Lower lobe of right lung (tissue), 2 donors: Measurements from ENCODE around the gene ZCCHC18. TPM values are rescaled to one million over a fixed set of nuclear protein-coding genes. Genes with fewer than 3 reads are reported as not detected.
"Not testable (repeated sequence)": the region's sequence is repeated elsewhere in the genome, so short reads cannot be mapped to it uniquely, and the experiment has no call there.

Experiments
- ATAC-seq, 2 donors: fragments of 200-7000 bp; cut with Tn5 transposase; one replicate each; pipeline ENCODE4 v1.9.1; 2020 to 2022; ENCODE audit warnings: mild to moderate bottlenecking in 2 of 2, moderate library complexity in 2 of 2
- DNase-seq: peaks from one replicate; pipeline ENCODE4 v3.0.0-alpha.2; 2020
- H3K27ac ChIP-seq: fragments of 200-600 bp; one replicate; pipeline ENCODE4 v1.8.0; 2022
- H3K27me3 ChIP-seq: fragments of 200-600 bp; one replicate; pipeline ENCODE4 v1.8.0; 2022; ENCODE audit warnings: low read depth
- H3K36me3 ChIP-seq: fragments of 200-600 bp; one replicate; pipeline ENCODE4 v1.8.0; 2022; ENCODE audit warnings: mild to moderate bottlenecking
- H3K4me1 ChIP-seq: fragments of 200-600 bp; one replicate; pipeline ENCODE4 v1.8.0; 2022
- H3K4me3 ChIP-seq: fragments of 200-600 bp; one replicate; pipeline ENCODE4 v1.8.0; 2022; ENCODE audit warnings: mild to moderate bottlenecking
- H3K9me3 ChIP-seq: fragments of 200-600 bp; one replicate; pipeline ENCODE4 v1.8.0; 2022
- intact Hi-C: fragments of 100-400 bp; cut with DNase I; formaldehyde crosslinking; loops from one replicate; pipeline ENCODE4 v1.11.0; 2022
- long read RNA-seq: library from polyadenylated mRNA; unstranded; transcript quantifications from one replicate; pipeline ENCODE4 v2.0.0, GENCODE V29; 2021
- total RNA-seq: library from RNA; stranded (reverse); fragmentation: NEBNext Ultra II Directional; extraction: Animal tissue kit (Norgen Biotek cat#: 25700); gene quantifications from one replicate; pipeline ENCODE4 v1.2.1, GENCODE V29; 2021
- TF ChIP-seq, protein P1 (sequence below): fragments of 200-600 bp; IDR thresholded peaks from one replicate; pipeline ENCODE4 v1.8.0; 2022; ENCODE audit warnings: antibody characterized with exemption, mild to moderate bottlenecking
- donor health status: DM: no; HTN: yes; CAD: no; lungs with severe emphysema.

Gene ZCCHC18
- total RNA-seq: 0.24 TPM
- long read RNA-seq: 0 reads

DNA sequence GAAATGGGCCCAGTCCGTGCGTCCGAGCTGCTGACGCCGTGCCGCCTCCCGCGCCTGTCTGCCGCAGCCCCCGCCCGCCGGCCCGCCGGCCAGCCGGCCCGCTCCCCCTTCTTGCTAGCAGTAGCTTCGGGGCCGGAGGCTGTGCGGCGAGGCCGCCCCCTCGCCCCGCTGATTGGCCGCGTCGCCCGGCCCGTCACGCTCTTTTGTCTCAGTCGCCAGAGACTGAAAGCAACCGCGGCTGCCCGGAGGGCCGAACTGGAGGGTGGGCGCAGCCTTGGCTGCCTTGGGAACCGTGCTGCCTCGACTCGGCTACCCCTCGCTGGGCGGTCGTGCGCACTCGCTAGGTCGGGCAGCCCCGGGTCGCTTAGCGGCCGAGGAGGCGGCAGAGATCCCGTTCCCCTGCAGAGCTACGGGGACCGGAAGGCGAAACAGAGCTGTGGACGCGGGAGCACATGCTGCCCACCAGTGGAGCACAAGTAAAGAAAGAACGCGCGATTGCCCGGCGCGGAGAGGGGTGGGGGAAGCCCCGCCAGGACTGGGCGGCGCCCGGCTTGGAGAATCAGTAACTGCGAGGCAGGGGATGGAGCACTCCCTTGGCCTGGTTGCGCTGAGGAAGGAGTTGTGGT lies at the start of gene ZCCHC18:
Gene ZCCHC18 (plus strand): TSS at position 198 of the 626 bp plus-strand sequence. CDS start 1,589 bp downstream, outside the sequence.
- DNase-seq (peak; percentile 47), ATAC-seq (peak; percentile 81 to 85)
- peak within 1 kb of the TSS; percentile 75 for H3K27ac ChIP-seq
- TF ChIP-seq, protein P1, sequence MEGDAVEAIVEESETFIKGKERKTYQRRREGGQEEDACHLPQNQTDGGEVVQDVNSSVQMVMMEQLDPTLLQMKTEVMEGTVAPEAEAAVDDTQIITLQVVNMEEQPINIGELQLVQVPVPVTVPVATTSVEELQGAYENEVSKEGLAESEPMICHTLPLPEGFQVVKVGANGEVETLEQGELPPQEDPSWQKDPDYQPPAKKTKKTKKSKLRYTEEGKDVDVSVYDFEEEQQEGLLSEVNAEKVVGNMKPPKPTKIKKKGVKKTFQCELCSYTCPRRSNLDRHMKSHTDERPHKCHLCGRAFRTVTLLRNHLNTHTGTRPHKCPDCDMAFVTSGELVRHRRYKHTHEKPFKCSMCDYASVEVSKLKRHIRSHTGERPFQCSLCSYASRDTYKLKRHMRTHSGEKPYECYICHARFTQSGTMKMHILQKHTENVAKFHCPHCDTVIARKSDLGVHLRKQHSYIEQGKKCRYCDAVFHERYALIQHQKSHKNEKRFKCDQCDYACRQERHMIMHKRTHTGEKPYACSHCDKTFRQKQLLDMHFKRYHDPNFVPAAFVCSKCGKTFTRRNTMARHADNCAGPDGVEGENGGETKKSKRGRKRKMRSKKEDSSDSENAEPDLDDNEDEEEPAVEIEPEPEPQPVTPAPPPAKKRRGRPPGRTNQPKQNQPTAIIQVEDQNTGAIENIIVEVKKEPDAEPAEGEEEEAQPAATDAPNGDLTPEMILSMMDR: no peak
- no peaks in the 10 kb centered on the region for H3K9me3 ChIP-seq
- no peaks in the 10 kb centered on the region for H3K27me3 ChIP-seq
- no peaks in the 10 kb centered on the region for H3K36me3 ChIP-seq
- peak within 1 kb of the TSS; percentile 64 for H3K4me3 ChIP-seq
- H3K4me1 ChIP-seq: peaks cover 4% of the 10 kb centered on the region
- intact Hi-C loops: no loop called here

DNA sequence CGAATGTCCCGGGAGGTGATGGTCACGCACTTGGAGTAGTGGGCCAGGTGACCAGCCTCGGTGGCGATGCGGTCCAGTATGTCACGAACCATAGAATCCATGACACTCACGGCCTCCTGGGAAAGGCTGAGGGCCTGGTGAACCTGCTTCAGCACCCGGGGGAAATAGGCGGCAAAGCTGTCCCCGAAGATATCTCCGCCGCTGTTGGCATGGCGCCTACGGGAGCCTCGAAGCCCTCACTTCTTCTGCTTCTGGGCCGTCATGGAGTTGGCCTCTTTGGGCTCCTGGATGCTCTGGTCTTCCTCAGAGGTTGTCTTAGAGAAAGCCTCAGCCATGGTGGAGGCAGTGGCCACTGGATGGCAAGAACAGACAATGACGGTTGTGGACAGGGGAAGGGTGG lies 49.7 kb upstream of the ZCCHC18 start:
- ATAC-seq, intact Hi-C loops, H3K4me3 ChIP-seq, H3K9me3 ChIP-seq, H3K36me3 ChIP-seq, DNase-seq, H3K27ac ChIP-seq, H3K27me3 ChIP-seq, H3K4me1 ChIP-seq: not testable (repeated sequence)

DNA sequence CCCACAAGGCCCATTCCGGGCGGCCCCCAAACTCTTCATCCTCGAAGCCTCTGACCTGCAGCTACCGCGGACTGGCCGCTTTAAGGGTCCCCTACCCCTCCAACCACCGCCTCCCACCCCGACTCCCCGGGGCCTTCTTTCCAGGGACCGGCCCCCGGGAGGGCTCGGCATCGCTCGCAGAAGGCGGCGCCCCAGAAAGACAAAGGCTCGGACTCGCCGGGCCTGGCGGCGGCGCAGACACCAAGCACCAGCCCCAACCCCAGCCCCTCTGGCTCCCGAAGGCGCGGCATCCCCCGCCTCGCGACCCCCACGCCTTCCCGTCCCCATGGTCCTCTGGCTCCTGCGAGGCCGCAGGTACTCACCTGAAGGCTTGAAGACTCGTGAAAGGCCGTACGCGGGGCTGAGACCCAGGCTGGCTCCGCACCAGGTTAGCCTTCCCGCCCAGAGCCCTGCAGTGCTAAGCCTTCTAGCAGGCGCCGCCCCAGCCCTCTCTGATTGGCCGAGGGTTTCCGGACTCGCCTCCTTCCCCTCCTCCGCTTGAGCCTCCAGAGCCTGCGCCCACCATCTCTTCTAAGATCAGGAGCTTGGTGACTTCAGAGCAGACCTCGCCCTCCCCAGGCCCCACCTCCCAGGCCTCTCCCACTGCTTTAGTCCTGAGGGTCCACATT lies 36.4 kb upstream of the ZCCHC18 start, which contains the start of gene TMSB15C:
Gene TMSB15C (minus strand): TSS at position 459 of the 668 bp plus-strand sequence.
- H3K4me1 ChIP-seq, H3K36me3 ChIP-seq, H3K27me3 ChIP-seq, DNase-seq, H3K27ac ChIP-seq, H3K4me3 ChIP-seq, intact Hi-C loops, H3K9me3 ChIP-seq: not testable (repeated sequence)
- peak; percentile 88 to 94 for ATAC-seq

DNA sequence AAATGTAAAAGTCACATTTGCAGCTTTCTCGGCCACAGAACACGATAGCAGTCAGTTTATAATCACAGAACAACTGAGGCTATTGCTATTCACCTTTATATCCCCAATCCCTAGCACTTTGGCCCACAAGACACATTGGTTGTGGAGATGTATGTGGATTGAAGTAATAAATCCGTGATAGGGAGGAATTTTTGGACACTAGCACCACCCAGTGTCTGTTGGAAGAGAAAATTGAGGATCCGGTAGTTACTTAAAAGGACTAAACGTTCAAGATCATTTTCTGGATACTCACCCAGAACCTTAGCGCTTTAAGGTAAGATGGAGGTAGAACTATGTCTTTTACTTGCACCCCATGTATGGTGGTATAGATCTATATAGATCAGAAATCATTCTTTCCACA lies 34.5 kb upstream of the ZCCHC18 start:
- H3K27me3 ChIP-seq, DNase-seq, H3K4me3 ChIP-seq, intact Hi-C loops, H3K9me3 ChIP-seq, H3K36me3 ChIP-seq, ATAC-seq, H3K27ac ChIP-seq, H3K4me1 ChIP-seq: not testable (repeated sequence)

DNA sequence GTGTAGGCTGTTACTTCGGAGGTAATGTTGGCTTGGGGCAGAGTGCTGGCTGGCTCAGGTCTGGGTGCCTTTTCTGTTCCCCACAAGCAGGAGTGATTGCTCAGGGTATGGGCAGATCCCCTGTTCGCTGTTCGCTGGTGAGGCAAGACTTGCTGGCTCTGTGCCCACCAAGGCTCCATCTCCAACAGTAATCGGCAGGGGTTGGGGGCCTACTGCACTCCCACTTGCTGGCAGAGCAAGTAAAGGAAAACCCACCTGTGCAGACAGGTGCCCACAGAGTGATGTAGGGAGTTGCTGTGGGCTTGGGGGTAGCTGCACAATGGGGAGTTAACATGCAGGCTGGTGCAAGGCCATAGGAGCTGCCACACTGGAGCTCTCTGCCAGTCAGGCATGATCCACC lies 28.3 kb upstream of the ZCCHC18 start:
- no peak for DNase-seq
- no peak overlapping the region for H3K4me3 ChIP-seq
- no peaks in the 10 kb centered on the region for H3K36me3 ChIP-seq
- H3K27me3 ChIP-seq: no peaks in the 10 kb centered on the region
- no peaks in the 10 kb centered on the region for H3K4me1 ChIP-seq
- TF ChIP-seq, protein P1: no peak
- H3K27ac ChIP-seq: no peak overlapping the region
- H3K9me3 ChIP-seq: no peaks in the 10 kb centered on the region
- ATAC-seq: no peak
- intact Hi-C loops: no loop called here

DNA sequence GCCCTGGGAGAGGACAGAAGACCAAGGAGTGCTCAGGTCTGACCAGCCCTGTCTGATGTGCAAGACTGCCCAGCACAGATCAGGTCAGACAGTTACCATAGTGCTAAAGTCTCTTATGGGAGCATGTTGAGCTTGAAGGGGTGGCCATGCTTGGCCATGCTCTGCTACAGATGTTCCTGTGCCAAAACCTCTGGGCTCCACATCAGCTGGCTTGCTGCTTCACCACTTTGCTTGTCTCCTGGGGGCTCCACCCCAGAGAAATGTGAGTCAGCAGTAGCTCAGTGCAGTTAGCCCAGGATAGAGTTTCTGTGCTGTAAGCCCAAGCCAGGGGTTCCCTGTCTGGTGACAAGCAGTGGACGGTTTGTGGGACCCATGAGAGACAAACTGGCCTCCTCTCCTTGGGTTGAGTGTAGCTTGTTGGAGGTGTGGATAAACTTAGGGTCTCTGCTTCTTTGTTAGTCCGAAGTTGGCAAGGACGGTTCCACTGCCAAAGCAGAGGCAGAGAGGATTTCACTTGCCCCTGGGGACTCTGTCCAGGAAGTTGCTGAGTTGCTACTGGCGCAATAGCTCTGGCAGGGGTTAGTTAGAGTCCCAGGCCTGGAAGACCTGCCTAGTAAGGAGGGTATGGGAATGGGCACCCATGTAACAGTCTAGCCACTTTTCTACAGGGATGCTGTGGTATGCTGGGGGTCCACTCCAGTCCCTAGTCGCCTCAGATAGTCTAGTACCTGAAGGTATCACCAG lies 27.6 kb upstream of the ZCCHC18 start:
- H3K27ac ChIP-seq: no peak overlapping the region
- TF ChIP-seq, protein P1: no peak
- no peak for ATAC-seq
- H3K4me1 ChIP-seq: no peaks in the 10 kb centered on the region
- DNase-seq: no peak
- H3K36me3 ChIP-seq: no peaks in the 10 kb centered on the region
- H3K27me3 ChIP-seq: no peaks in the 10 kb centered on the region
- no peaks in the 10 kb centered on the region for H3K9me3 ChIP-seq
- intact Hi-C loops: no loop called here
- no peak overlapping the region for H3K4me3 ChIP-seq

DNA sequence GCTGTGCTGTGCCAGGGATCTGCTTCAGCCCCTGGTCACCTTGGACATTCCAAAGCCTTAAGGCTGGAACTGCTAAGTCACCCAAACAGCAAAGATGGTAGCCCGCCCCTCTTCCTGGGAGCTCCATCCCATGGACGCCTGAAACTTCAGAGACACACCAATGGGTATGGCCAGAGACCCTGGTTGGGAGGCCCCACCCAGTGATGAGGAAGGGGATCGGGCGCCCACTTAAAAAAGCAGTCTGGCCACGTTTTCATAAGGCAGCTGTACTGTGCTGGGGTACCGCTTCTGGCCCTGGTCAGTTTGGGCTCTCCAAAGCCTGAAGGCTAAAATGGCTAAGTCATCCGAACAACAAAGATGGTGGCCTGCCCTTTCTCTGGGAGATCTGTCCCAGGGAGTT lies 26.8 kb upstream of the ZCCHC18 start:
- no peak for ATAC-seq
- H3K27me3 ChIP-seq: no peaks in the 10 kb centered on the region

More for the DNA sequence above, 26.8 kb upstream of the ZCCHC18 start:
- Histone ChIP-seq H3K36me3 (no peaks in the 10 kb centered on the region), H3K27ac (no peak overlapping the region), H3K4me3 (no peak overlapping the region), H3K9me3 (no peaks in the 10 kb centered on the region), H3K4me1 (no peaks in the 10 kb centered on the region)
- TF ChIP-seq, protein P1: no peak
- intact Hi-C loops: no loop called here
- no peak for DNase-seq
